ENCODE measurements around the gene EXOC2.

The EXOC2 gene

DNA sequence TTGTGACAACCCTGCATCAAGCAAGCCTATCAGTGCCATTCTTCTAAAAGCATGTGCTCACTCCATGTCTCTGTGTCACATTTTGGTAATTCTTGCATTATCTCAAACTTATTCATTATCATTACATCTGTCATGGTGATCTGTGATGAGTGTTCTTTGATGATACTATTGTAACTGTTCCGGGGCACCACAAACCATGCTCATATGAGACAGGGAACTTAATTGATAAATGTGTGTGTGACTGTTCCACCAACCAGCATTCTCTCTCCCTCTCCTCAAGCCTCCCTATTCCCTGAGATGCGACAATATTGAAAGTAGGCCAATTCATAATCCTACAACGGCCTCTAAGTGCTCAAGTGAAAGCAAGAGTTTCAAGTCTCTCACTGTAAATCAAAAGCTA, 40.1 kb downstream of the EXOC2 start:
- TF ChIP-seq CTCF (conservative IDR thresholded peaks at IDR 0.05; ENCODE audit: low read length), result no peak
- no peak overlapping the region for H3K4me3 ChIP-seq (ENCODE audit: low read length)
- no peak for DNase-seq (ENCODE audit: low read depth)

DNA sequence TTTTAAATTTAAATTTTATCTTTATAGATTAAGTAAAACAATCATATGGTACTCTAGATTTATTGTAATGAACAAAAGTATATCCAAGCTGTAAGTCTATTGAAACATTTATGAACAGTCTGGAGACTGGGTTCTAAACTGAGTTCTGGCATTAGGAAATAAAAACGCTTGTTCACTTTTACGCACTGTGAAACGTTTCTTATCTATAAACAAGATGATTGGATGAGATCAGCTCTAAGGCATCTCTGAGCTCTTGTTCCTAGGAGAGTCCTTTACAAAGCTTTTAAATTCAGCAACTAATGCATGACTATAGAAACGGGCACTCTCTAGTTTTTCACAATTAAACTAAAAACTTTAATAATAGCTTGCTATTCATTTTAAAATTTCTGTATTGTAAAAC, 42.8 kb downstream of the EXOC2 start:
- TF ChIP-seq CTCF (conservative IDR thresholded peaks at IDR 0.05; ENCODE audit: low read length), result no peak
- DNase-seq (ENCODE audit: low read depth), result no peak
- H3K4me3 ChIP-seq (ENCODE audit: low read length), result no peak overlapping the region

DNA sequence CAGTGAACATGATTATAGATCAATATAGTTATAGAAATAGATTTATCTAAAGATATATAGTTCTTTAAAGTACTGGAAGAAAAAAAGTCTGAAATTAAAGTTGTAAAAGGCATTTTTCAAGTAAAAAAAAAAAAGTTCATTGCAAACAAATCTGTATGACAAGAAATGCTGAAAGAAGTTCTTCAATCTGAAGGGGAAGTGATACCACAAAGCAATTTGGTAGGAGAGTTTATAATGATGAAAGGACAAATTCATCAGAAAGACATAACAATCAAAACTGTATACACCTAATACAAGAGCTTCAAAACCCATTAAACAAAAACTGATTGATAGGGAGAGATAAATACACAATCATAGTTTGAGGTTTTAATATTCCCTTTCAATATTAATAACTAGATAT, 50.1 kb downstream of the EXOC2 start:
- TF ChIP-seq CTCF (conservative IDR thresholded peaks at IDR 0.05; ENCODE audit: low read length), result no peak
- DNase-seq (ENCODE audit: low read depth), result no peak
- H3K4me3 ChIP-seq (ENCODE audit: low read length), result no peak overlapping the region

- H3K4me3 ChIP-seq (ENCODE audit: low read length), result no peak overlapping the region
- no peak for DNase-seq (ENCODE audit: low read depth)
- no peak for TF ChIP-seq CTCF (conservative IDR thresholded peaks at IDR 0.05; ENCODE audit: low read length)
These were observed 51.5 kb downstream of the EXOC2 start for GRCh38 chr6:641225-641985.

DNA sequence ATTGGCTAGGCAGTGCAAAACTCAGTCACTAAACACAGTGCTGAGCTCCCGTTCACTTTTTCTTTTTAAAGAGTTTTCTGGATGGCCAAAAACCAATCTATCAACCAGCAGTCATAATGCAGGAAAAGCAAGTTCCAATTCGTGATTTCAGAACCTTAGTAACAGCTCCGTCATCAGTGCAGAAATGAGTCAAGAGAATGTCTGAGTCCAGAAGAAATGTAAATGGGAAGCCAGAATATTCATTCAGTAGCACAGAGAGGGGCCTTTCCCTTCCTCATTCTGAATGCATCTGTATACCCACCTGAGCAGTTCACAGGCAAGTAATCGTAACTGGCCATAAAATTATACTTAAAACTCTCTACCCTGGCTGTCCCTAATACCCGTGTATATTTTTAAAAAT, 56.5 kb downstream of the EXOC2 start:
- no peak for DNase-seq (ENCODE audit: low read depth)
- no peak overlapping the region for H3K4me3 ChIP-seq (ENCODE audit: low read length)
- no peak for TF ChIP-seq CTCF (conservative IDR thresholded peaks at IDR 0.05; ENCODE audit: low read length)

- no peak overlapping the region for H3K4me3 ChIP-seq (ENCODE audit: low read length)
- TF ChIP-seq CTCF (conservative IDR thresholded peaks at IDR 0.05; ENCODE audit: low read length), result no peak
- DNase-seq (ENCODE audit: low read depth), result no peak
These were observed 57.7 kb downstream of the EXOC2 start for GRCh38 chr6:635233-635632.

GRCh38 chr6:633611-634010, 59.3 kb downstream of the EXOC2 start:
- TF ChIP-seq CTCF (conservative IDR thresholded peaks at IDR 0.05; ENCODE audit: low read length), result no peak
- DNase-seq (ENCODE audit: low read depth), result no peak

More at GRCh38 chr6:633611-634010, 59.3 kb downstream of the EXOC2 start:
- H3K4me3 ChIP-seq (ENCODE audit: low read length), result no peak overlapping the region

Data from AG10803 (cell line).